B cell (primary cell): ENCODE results near the gene SEMA3E. TPM values are rescaled to one million over a fixed set of nuclear protein-coding genes. Genes with fewer than 3 reads are reported as not detected.

ENCODE experiments used
- ATAC-seq: fragments of 200-7000 bp; cut with Tn5 transposase; one replicate; pipeline ENCODE4 v1.10.0; 2021; ENCODE audit warnings: low read depth, mild to moderate bottlenecking, moderate number of reproducible peaks, moderate library complexity
- CTCF ChIA-PET: fragments of 350-600 bp; sonication (Branson Sonifier 250); formaldehyde crosslinking; loops from one replicate; lab custom pipeline; 2021; ENCODE audit warnings: antibody characterized with exemption, inconsistent platforms; lab: Charles Lee
- POLR2A ChIA-PET: fragments of 350-600 bp; sonication (Branson Sonifier 250); formaldehyde crosslinking; loops from one replicate; lab custom pipeline; 2021; ENCODE audit warnings: antibody characterized with exemption; lab: Charles Lee
- DNase-seq: peaks from one replicate; pipeline ENCODE4 v3.0.0; 2013
- H2AFZ ChIP-seq: 2 replicates; pipeline ENCODE4 v1.6.1; 2012; ENCODE audit warnings: mild to moderate bottlenecking, low read depth, low read length; ENCODE audit not compliant: insufficient read depth, poor library complexity, severe bottlenecking
- H3K27ac ChIP-seq, 2 donors: 1 replicate in 1 of 2; 2 replicates in 1 of 2; pipeline ENCODE4 v1.5.1; 2012 to 2013; ENCODE audit warnings: low read length in 2 of 2, mild to moderate bottlenecking in 2 of 2, moderate library complexity in 1 of 2
- H3K27me3 ChIP-seq, 4 experiments: fragments of 200-600 bp in 1 of 4; sonication (generic) in 1 of 4; replicated peaks in 1 of 4; 1 replicate in 2 of 4; 2 replicates in 2 of 4; pipeline versions ENCODE4 v1.6.1 to v1.7.0; 2013 to 2016; ENCODE audit warnings: low read length in 3 of 4, mild to moderate bottlenecking in 2 of 4, mixed read lengths in 1 of 4, moderate library complexity in 1 of 4; ENCODE audit not compliant: insufficient read depth in 4 of 4, control insufficient read depth in 3 of 4; ENCODE audit errors: control extremely low read depth in 1 of 4
- H3K36me3 ChIP-seq, 2 experiments: replicated peaks in 1 of 2; 1 replicate in 1 of 2; 2 replicates in 1 of 2; pipeline versions ENCODE4 v1.6.1 to v1.7.1; 2013; ENCODE audit warnings: low read length in 1 of 2; ENCODE audit not compliant: insufficient read depth in 2 of 2, control insufficient read depth in 1 of 2; ENCODE audit errors: control extremely low read depth in 1 of 2, extremely low read depth in 1 of 2
- H3K4me1 ChIP-seq, 2 donors: fragments of 200-600 bp in 1 of 2; sonication (generic) in 1 of 2; 1 replicate in 1 of 2; 2 replicates in 1 of 2; pipeline versions ENCODE4 v1.5.1 to v1.6.1; 2013 to 2017; ENCODE audit warnings: low read length in 2 of 2; ENCODE audit not compliant: control insufficient read depth in 2 of 2, insufficient read depth in 2 of 2
- H3K4me2 ChIP-seq: replicated peaks from 2 replicates; pipeline ENCODE3; 2012; ENCODE audit warnings: mild to moderate bottlenecking, low read depth, low read length; ENCODE audit not compliant: poor library complexity, severe bottlenecking
- H3K4me3 ChIP-seq, 5 experiments: fragments of 200-600 bp in 1 of 5; sonication (generic) in 1 of 5; 1 replicate in 3 of 5; 2 replicates in 2 of 5; pipeline versions ENCODE4 v1.5.1 to v1.7.0; 2011 to 2016; ENCODE audit warnings: low read length in 4 of 5, mild to moderate bottlenecking in 4 of 5, low read depth in 2 of 5, control low read depth in 1 of 5, moderate library complexity in 1 of 5; ENCODE audit not compliant: insufficient read depth in 1 of 5; ENCODE audit errors: control extremely low read depth in 1 of 5, extremely low read depth in 1 of 5
- H3K79me2 ChIP-seq: fragments of 200-600 bp; sonication (generic); one replicate; pipeline ENCODE4 v1.6.0; 2016; ENCODE audit warnings: low read length; ENCODE audit not compliant: control insufficient read depth, insufficient read depth
- H3K9ac ChIP-seq: fragments of 200-600 bp; sonication (generic); 2 replicates; pipeline ENCODE4 v1.6.1; 2017; ENCODE audit warnings: mild to moderate bottlenecking, low read length, moderate library complexity
- H3K9me3 ChIP-seq, 3 donors: one replicate each; pipeline versions ENCODE4 v1.6.1 to v1.7.1; 2013; ENCODE audit warnings: low read length in 2 of 3; ENCODE audit not compliant: control insufficient read depth in 2 of 3, insufficient read depth in 1 of 3; ENCODE audit errors: control extremely low read depth in 1 of 3
- H4K20me1 ChIP-seq: 2 replicates; pipeline ENCODE4 v1.6.0; 2012; ENCODE audit warnings: mild to moderate bottlenecking, low read length; ENCODE audit not compliant: insufficient read depth, control insufficient read depth, poor library complexity, severe bottlenecking
- H3K27ac Mint-ChIP-seq: one replicate; pipeline ENCODE4 v1.8.0; 2021; ENCODE audit warnings: mixed read lengths
- H3K27me3 Mint-ChIP-seq: one replicate; pipeline ENCODE4 v1.8.0; 2021; ENCODE audit warnings: mixed read lengths
- H3K4me1 Mint-ChIP-seq: one replicate; pipeline ENCODE4 v1.8.0; 2021; ENCODE audit warnings: mixed read lengths
- H3K4me3 Mint-ChIP-seq: one replicate; pipeline ENCODE4 v1.8.0; 2021; ENCODE audit warnings: mixed read lengths
- H3K9me3 Mint-ChIP-seq: one replicate; pipeline ENCODE4 v1.8.0; 2022; ENCODE audit warnings: mixed read lengths; ENCODE audit not compliant: insufficient read depth
- EZH2 ChIP-seq: IDR thresholded peaks from 2 replicates; pipeline ENCODE4 v1.6.1; 2012; ENCODE audit warnings: borderline replicate concordance, low read depth, mild to moderate bottlenecking, moderate library complexity, low read length; ENCODE audit not compliant: insufficient read depth, poor library complexity, severe bottlenecking
- WGBS: methylation state at CpG from one replicate; pipeline ENCODE4 v1.1.5; 2013; ENCODE audit warnings: missing lambda C conversion rate; ENCODE audit not compliant: insufficient coverage; 5-methylcytosine and 5-hydroxymethylcytosine counted together
- intact Hi-C: fragments of 100-400 bp; cut with micrococcal nuclease; formaldehyde crosslinking; loops from one replicate; pipeline ENCODE4 v1.10.0; 2022
- polyA plus RNA-seq: library from polyadenylated mRNA; depleted of rRNA; stranded (reverse); fragments of >200 nt; gene quantifications from 2 replicates; pipeline ENCODE4 v1.2.3, GENCODE V29; 2012
- total RNA-seq, 2 donors: library from RNA; stranded (reverse); fragments of 120-200 nt in 1 of 2; gene quantifications; 1 replicate in 1 of 2; 2 replicates in 1 of 2; pipeline versions ENCODE4 v1.2.3 to v1.2.4, GENCODE V29; 2013 to 2022
- TF ChIP-seq, protein P1 (sequence below): fragments of 200-600 bp; IDR thresholded peaks from one replicate; pipeline ENCODE4 v1.8.0; 2022; ENCODE audit warnings: antibody characterized with exemption, mild to moderate bottlenecking

SEMA3E gene
- total and polyA plus RNA-seq, 2 donors (not counting 1 experiment from before 2014, with no cell fraction given): not detected

DNA sequence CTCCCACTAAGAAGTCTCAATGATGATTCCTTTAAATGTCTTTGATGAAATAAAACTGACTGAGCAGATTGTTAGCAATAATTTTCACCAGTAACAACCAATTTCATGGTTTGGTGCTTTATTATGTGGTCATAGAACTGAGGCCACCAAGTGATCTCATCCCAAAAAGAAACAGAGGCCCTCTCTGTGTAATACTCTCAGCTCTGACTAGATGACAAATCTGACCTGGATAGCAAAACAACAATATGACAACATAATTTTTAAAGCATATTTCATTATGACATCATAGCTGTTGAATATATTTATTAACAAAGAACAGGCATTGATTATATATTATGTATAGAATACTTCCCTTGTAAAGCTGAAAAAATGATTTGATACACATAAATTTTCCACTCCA is 5.9 kb downstream of the SEMA3E start:
- CTCF ChIA-PET: no interaction called here
- no peaks in the 10 kb centered on the region for H3K4me1 ChIP-seq
- no peak overlapping the region for H3K9ac ChIP-seq
- Mint-ChIP-seq H3K4me1 (no peaks in the 10 kb centered on the region), H3K27ac (no peak overlapping the region), H3K27me3 (peaks cover 1% of the 10 kb centered on the region), H3K9me3 (no peaks in the 10 kb centered on the region), H3K4me3 (no peak overlapping the region)
- H3K27me3 ChIP-seq: no peaks in the 10 kb centered on the region
- TF ChIP-seq, protein P1, sequence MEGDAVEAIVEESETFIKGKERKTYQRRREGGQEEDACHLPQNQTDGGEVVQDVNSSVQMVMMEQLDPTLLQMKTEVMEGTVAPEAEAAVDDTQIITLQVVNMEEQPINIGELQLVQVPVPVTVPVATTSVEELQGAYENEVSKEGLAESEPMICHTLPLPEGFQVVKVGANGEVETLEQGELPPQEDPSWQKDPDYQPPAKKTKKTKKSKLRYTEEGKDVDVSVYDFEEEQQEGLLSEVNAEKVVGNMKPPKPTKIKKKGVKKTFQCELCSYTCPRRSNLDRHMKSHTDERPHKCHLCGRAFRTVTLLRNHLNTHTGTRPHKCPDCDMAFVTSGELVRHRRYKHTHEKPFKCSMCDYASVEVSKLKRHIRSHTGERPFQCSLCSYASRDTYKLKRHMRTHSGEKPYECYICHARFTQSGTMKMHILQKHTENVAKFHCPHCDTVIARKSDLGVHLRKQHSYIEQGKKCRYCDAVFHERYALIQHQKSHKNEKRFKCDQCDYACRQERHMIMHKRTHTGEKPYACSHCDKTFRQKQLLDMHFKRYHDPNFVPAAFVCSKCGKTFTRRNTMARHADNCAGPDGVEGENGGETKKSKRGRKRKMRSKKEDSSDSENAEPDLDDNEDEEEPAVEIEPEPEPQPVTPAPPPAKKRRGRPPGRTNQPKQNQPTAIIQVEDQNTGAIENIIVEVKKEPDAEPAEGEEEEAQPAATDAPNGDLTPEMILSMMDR: no peak
- TF ChIP-seq EZH2: no peak
- no peak overlapping the region for H3K27ac ChIP-seq
- no peak overlapping the region for H3K4me2 ChIP-seq
- H3K36me3 ChIP-seq: no peaks in the 10 kb centered on the region
- H2AFZ ChIP-seq: no peak overlapping the region
- no peak for DNase-seq
- no peaks in the 10 kb centered on the region for H3K79me2 ChIP-seq
- intact Hi-C loops: no loop called here
- no peak for ATAC-seq
- no peak overlapping the region for H3K4me3 ChIP-seq
- H3K9me3 ChIP-seq: no peaks in the 10 kb centered on the region
- POLR2A ChIA-PET: no interaction called here
- no peaks in the 10 kb centered on the region for H4K20me1 ChIP-seq

DNA sequence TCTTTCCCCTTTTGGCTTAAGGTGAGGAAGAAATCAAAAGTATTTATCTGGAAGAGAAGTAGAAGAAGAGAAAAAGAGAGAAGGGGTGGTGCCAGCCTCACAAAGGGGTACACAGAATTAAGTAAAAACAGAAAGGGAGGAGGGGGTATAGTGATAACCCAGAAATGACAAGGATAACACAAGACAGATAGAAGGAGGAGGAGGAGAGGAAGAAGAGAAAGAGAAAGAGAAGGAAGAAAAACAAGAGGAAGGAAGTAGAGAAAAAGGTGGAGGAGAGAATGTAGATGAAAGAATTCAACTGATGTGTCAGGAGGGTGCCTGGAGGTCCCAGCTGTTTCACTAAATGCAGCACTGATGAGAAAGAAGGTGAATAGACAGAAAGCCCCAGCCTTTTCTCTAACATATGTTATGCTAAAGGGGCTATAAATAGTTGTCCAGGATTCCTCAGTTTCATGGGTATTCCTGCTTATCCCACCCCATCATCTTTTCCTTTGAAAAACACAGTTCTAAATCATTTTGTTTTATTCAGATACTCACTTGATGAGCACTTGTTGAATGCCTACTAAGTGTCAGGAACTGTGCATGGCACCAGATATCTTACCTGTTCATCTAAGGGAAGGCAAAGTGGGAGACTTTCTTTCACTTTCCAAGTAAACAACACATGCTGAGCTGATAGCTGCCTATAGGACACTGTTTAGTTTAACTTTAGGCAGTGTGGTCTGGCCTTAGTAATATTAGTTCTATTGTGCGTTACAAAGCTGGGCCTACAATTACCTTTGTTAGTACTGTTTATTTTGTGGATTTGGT is 8.0 kb downstream of the SEMA3E start:
- no peaks in the 10 kb centered on the region for H3K27me3 ChIP-seq
- no peak overlapping the region for H3K4me2 ChIP-seq
- no peak overlapping the region for H3K27ac ChIP-seq
- H3K36me3 ChIP-seq: no peaks in the 10 kb centered on the region
- no peaks in the 10 kb centered on the region for H3K9me3 Mint-ChIP-seq
- DNase-seq: no peak
- H4K20me1 ChIP-seq: no peaks in the 10 kb centered on the region
- CTCF ChIA-PET: no interaction called here
- no peak overlapping the region for H3K4me3 Mint-ChIP-seq
- H3K4me1 ChIP-seq: no peaks in the 10 kb centered on the region
- no peak overlapping the region for H3K4me3 ChIP-seq
- no peak for ATAC-seq
- WGBS: no CpG with 5 or more reads among the region's 1 CpG
- H3K27me3 Mint-ChIP-seq: no peaks in the 10 kb centered on the region
- no peaks in the 10 kb centered on the region for H3K9me3 ChIP-seq
- intact Hi-C loops: no loop called here
- no peak overlapping the region for H2AFZ ChIP-seq
- no peak overlapping the region for H3K27ac Mint-ChIP-seq
- POLR2A ChIA-PET: no interaction called here
- no peaks in the 10 kb centered on the region for H3K79me2 ChIP-seq
- no peaks in the 10 kb centered on the region for H3K4me1 Mint-ChIP-seq
- TF ChIP-seq, protein P1: no peak
- no peak for TF ChIP-seq EZH2
- H3K9ac ChIP-seq: no peak overlapping the region
